Stimulated activated CD8-positive, alpha-beta memory T cell treated with anti-CD3 and anti-CD28 coated beads, Interleukin-7, amount 100 ng/mL, for 48 hours (primary cell): ENCODE measurements around the gene CD40.

ENCODE experiments used
- DNase-seq, 2 donors: peaks; one replicate each; pipeline ENCODE4 v3.0.0-alpha.2; 2020; ENCODE audit warnings: low read depth in 1 of 2; ENCODE audit errors: extremely low read depth in 1 of 2

Gene CD40

GRCh38 chr20:46169245-46170171 lies 51.4 kb downstream of the CD40 start:
- no peak for DNase-seq

- no peak for DNase-seq
These were observed 53.4 kb downstream of the CD40 start for GRCh38 chr20:46171476-46171875.

DNA sequence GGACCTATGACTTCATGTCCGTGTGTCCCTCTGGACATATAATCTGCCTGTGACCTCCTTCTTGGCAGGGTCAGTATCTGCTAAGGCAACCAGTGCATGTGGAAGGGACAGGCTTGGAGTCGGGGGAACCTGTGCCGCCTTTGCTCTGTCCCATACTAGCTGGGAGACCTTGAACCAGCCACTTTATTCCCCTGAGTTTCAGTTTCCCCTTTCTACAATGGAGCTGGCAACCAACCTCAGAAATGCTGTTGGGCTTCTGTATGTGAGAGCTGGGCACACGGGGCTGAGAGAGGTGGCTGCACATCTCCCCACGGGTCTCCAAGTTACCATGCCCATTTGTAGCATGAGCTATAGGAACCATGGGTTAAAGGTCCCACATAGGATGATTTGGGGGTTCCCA lies 53.8 kb downstream of the CD40 start:
- no peak for DNase-seq

- no peak for DNase-seq
These were observed 54.3 kb downstream of the CD40 start for GRCh38 chr20:46172455-46172854.

GRCh38 chr20:46172961-46173536 lies 54.9 kb downstream of the CD40 start:
- DNase-seq, result no peak

DNA sequence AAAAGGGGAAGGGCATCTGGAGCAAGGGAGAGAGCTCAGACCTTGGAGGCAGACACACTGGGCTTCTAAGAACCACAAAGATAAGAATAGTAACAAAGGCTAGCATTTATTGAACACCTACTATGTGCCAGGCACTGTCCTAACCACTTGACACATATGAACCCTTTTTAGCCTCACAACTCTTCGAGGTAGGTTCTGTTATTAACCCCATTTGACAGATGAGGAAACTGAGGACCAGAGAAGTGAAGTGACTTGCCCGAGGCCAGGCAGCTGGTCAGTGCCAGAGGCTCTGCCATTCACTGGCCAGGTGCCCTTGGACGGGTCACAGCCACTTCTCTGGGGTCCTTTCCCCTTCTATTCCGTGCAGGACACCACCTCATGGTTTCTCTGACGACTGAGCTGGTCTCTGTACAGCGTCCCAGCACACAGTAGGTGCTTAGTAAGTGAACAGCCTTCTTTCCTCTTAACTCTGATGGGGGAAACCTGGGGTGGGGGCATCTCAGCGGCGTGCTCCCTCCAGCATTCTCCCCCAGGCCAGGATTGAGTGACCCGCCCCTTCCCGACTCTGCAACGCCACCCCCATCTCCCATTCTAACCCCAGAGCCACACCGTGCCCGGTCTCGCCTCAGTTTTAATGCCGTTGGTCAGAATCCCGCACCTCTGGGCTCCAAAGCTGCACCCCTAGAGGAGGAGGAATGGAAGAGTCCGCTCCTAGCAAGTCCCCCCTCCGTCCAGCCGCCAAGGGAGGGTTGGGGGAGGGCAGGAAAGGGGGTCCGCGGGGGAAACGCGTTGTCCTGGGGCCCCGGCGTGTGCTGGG lies 55.7 kb downstream of the CD40 start:
- no peak for DNase-seq

DNA sequence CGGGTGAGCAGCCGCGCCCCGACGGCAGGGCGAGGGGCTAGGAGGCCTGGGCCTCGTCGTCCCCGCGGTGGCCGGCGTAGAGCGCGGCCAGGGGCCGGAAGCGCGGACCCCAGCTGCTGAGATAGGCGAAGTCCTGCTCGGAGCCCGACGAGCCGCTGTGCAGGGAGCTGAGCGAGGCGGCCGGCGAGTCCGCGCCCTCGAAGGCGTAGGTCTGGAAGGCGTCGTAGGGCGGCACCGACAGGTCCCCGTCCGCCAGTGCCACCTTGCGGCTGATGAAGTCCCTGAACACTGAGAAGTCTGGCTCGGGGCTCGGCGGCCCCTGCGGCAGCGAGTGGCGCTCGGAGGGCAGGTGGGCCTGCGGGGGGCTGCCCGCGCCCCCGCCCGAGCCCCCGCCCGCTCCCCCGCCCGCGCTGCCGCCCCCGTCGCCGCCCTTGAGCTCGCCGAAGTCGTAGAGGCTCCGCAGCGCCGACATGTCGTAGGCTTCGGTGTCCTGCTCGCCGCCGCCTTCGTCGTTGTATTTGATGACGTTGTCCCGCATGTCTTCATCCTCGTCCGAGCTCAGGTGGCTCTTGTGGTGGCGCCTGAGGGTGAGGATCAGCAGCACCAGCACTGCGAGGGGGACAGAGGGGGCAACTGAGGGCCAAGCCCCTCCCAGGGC lies 56.5 kb downstream of the CD40 start:
- DNase-seq, result peak; percentile 27 to 49

DNA sequence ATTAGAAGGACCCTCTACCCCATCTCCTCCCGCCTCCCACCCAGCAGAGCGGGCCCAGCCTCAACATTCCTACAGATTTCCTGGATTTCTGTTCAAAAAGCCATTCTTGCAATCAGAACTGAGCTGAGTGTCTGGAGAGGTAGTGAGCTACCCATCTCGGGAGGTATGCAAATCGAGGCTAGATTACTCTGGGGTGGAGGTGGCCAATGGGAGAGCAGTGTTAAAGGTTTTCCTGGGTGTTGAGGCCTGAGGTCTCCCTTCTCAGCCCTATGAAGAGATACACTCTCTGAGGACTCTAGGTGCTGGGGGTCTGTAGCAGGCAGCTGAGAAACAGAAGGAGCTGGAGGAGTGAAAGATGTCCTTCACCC lies 57.0 kb downstream of the CD40 start:
- DNase-seq, result no peak

GRCh38 chr20:46176739-46177378 lies 58.7 kb downstream of the CD40 start:
- DNase-seq, result no peak

DNA sequence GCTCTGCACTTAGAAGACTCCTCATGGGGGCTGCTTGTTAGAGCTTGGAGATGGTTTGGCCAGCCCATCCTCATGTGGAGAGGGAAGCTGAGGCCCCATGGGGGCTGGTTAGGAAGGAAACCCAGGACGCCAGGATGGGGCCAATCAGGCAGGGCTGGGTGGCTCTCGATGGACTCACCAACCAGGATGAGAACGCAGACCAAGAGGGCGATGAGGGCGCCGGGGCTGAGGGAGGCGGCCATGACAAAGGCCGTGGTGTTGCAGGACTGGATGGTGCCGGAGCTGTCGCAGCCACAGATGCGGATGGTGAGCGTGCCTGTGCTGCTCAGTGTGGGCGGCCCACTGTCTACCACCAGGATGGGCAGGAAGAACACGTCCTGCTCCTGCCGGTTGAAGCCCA lies 59.7 kb downstream of the CD40 start:
- DNase-seq, result no peak

DNA sequence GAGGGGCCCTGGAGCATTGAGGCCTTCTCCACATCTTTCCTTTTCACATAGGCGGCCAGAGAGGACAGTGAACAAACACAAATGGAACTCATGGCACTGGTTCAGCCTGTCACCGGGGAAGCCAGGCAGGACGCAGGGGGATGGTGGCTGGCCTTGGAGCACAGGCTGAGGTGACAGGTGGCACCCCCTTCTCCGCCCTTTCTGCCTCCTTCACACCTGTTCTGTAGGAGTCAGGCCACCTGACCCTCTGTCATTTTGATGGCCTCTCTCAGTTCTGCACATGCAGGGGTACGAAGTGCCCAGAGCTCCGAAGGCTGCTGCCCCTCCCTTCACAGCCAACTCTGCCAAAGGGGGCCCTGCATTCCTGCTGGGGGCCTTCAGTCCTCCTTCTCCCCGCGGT lies 60.8 kb downstream of the CD40 start:
- DNase-seq, result no peak
